Measurements from ENCODE around the gene DYNC2H1.
"Not testable (repeated sequence)": the region's sequence is repeated elsewhere in the genome, so short reads cannot be mapped to it uniquely, and the experiment has no call there.

DYNC2H1 gene

GRCh38 chr11:103372906-103373305 lies 263.7 kb downstream of the DYNC2H1 start:
- DNase-seq (ENCODE audit: low read depth in 2 of 2), result no peak

- DNase-seq (ENCODE audit: low read depth in 2 of 2), result not testable (repeated sequence)
Measured at GRCh38 chr11:103374227-103374626, 265.0 kb downstream of the DYNC2H1 start.

- no peak for DNase-seq (ENCODE audit: low read depth in 2 of 2)
Measured at GRCh38 chr11:103378931-103379330, 269.7 kb downstream of the DYNC2H1 start.

GRCh38 chr11:103380031-103380430 lies 270.8 kb downstream of the DYNC2H1 start:
- DNase-seq (ENCODE audit: low read depth in 2 of 2), result no peak

- DNase-seq (ENCODE audit: low read depth in 2 of 2), result no peak
Measured at GRCh38 chr11:103384652-103385051, 275.4 kb downstream of the DYNC2H1 start.

- no peak for DNase-seq (ENCODE audit: low read depth in 2 of 2)
Measured at GRCh38 chr11:103395612-103396011, 286.4 kb downstream of the DYNC2H1 start.

GRCh38 chr11:103396237-103396636 lies 287.0 kb downstream of the DYNC2H1 start:
- no peak for DNase-seq (ENCODE audit: low read depth in 2 of 2)

- no peak for DNase-seq (ENCODE audit: low read depth in 2 of 2)
Measured at GRCh38 chr11:103397369-103397768, 288.1 kb downstream of the DYNC2H1 start.

- no peak for DNase-seq (ENCODE audit: low read depth in 2 of 2)
Measured at GRCh38 chr11:103398829-103399228, 289.6 kb downstream of the DYNC2H1 start.

- DNase-seq (ENCODE audit: low read depth in 2 of 2), result no peak
Measured at GRCh38 chr11:103406357-103406756, 297.1 kb downstream of the DYNC2H1 start.

GRCh38 chr11:103407641-103408040 lies 298.4 kb downstream of the DYNC2H1 start:
- DNase-seq (ENCODE audit: low read depth in 2 of 2), result no peak

GRCh38 chr11:103413266-103413888 lies 304.2 kb downstream of the DYNC2H1 start:
- DNase-seq (ENCODE audit: low read depth in 2 of 2), result no peak

GRCh38 chr11:103418014-103418413 lies 308.8 kb downstream of the DYNC2H1 start:
- DNase-seq (ENCODE audit: low read depth in 2 of 2), result no peak

GRCh38 chr11:103420593-103420992 lies 311.4 kb downstream of the DYNC2H1 start:
- no peak for DNase-seq (ENCODE audit: low read depth in 2 of 2)

- DNase-seq (ENCODE audit: low read depth in 2 of 2), result no peak
Measured at GRCh38 chr11:103433386-103434072, 324.3 kb downstream of the DYNC2H1 start.

- no peak for DNase-seq (ENCODE audit: low read depth in 2 of 2)
Measured at GRCh38 chr11:103434073-103434411, 324.8 kb downstream of the DYNC2H1 start.

- no peak for DNase-seq (ENCODE audit: low read depth in 2 of 2)
Measured at GRCh38 chr11:103436131-103436770, 327.0 kb downstream of the DYNC2H1 start.

- no peak for DNase-seq (ENCODE audit: low read depth in 2 of 2)
Measured at GRCh38 chr11:103441021-103441420, 331.8 kb downstream of the DYNC2H1 start.

- DNase-seq (ENCODE audit: low read depth in 2 of 2), result no peak
Measured at GRCh38 chr11:103448966-103449365, 339.7 kb downstream of the DYNC2H1 start.

- DNase-seq (ENCODE audit: low read depth in 2 of 2), result no peak
Measured at GRCh38 chr11:103450241-103450640, 341.0 kb downstream of the DYNC2H1 start.

- DNase-seq (ENCODE audit: low read depth in 2 of 2), result no peak
Measured at GRCh38 chr11:103453126-103453525, 343.9 kb downstream of the DYNC2H1 start.

GRCh38 chr11:103453915-103454709 lies 344.9 kb downstream of the DYNC2H1 start:
- no peak for DNase-seq (ENCODE audit: low read depth in 2 of 2)
